SH-SY5Y (cell line): ENCODE data around the gene NCKAP5.

Experiments used
- GATA2 ChIP-seq: IDR thresholded peaks from 2 replicates; pipeline ENCODE4 v1.6.1; 2011; ENCODE audit warnings: mild to moderate bottlenecking, low read depth, low read length
- GATA3 ChIP-seq: IDR thresholded peaks from 2 replicates; pipeline ENCODE4 v1.6.1; 2011; ENCODE audit warnings: low read depth, mild to moderate bottlenecking, low read length, moderate library complexity

DNA sequence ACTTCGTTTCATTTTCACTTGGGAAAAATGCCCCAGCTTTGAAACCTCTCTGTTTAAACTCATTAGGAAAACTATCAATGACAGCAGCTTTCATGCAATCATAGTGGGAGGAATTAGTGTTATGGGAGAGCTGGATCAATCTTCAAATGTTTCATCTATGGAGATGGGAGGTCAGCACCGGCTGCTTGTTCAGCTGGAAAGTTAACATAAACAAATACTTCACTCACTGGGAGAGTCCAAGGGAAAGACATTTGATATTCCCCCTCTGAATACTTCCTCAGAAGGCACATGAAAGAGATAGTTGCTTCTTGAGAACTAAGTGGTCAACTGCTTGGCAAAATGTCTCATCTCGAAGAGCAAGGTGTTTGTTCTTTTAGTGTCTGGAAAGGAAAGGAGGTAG lies 905.5 kb downstream of the NCKAP5 start:
- TF ChIP-seq GATA2, result no peak
- no peak for TF ChIP-seq GATA3
